H9 (cell line): ENCODE data around the gene MMP25. TPM values are rescaled to one million over a fixed set of nuclear protein-coding genes. Genes with fewer than 3 reads are reported as not detected.

Experiments used
- DNase-seq: peaks from one replicate; pipeline ENCODE4 v3.0.0-alpha.2; 2017
- H2AFZ ChIP-seq: one replicate; pipeline ENCODE4 v1.6.1; 2013; ENCODE audit warnings: mild to moderate bottlenecking, low read length, control low read depth, moderate library complexity
- H2AK5ac ChIP-seq: 2 replicates; pipeline ENCODE4 v1.6.1; 2013; ENCODE audit warnings: low read length, control low read depth, mixed read lengths; ENCODE audit not compliant: insufficient read length
- H2BK120ac ChIP-seq: one replicate; pipeline ENCODE4 v1.6.1; 2013; ENCODE audit warnings: low read depth, mild to moderate bottlenecking, low read length, control low read depth, inconsistent platforms; ENCODE audit not compliant: poor library complexity, severe bottlenecking
- H2BK12ac ChIP-seq: 2 replicates; pipeline ENCODE4 v1.6.1; 2013; ENCODE audit warnings: low read length, control low read depth, mixed read lengths, low read depth; ENCODE audit not compliant: insufficient read length
- H2BK15ac ChIP-seq: 2 replicates; pipeline ENCODE4 v1.6.1; 2013; ENCODE audit warnings: low read depth, low read length, control low read depth
- H2BK20ac ChIP-seq: one replicate; pipeline ENCODE4 v1.6.1; 2013; ENCODE audit warnings: low read depth, mild to moderate bottlenecking, low read length, control low read depth, inconsistent platforms; ENCODE audit not compliant: poor library complexity, severe bottlenecking
- H2BK5ac ChIP-seq: 2 replicates; pipeline ENCODE4 v1.6.1; 2013; ENCODE audit warnings: low read length, control low read depth, mixed read lengths; ENCODE audit not compliant: insufficient read length
- H3K14ac ChIP-seq: 2 replicates; pipeline ENCODE4 v1.6.1; 2013; ENCODE audit warnings: low read length, control low read depth; ENCODE audit not compliant: insufficient read depth
- H3K18ac ChIP-seq: 2 replicates; pipeline ENCODE4 v1.6.1; 2013; ENCODE audit warnings: low read depth, mild to moderate bottlenecking, mixed read lengths, low read length, control low read depth; ENCODE audit not compliant: insufficient read length
- H3K23ac ChIP-seq: 2 replicates; pipeline ENCODE4 v1.6.1; 2013; ENCODE audit warnings: low read length, control low read depth, mixed read lengths, low read depth; ENCODE audit not compliant: insufficient read length
- H3K23me2 ChIP-seq: 2 replicates; pipeline ENCODE4 v1.6.1; 2013; ENCODE audit warnings: low read depth, mild to moderate bottlenecking, mixed read lengths, low read length, control low read depth; ENCODE audit not compliant: insufficient read length, poor library complexity, severe bottlenecking
- H3K27ac ChIP-seq: 2 replicates; pipeline ENCODE4 v1.5.1; 2013; ENCODE audit warnings: low read length, control low read depth, mixed read lengths, low read depth; ENCODE audit not compliant: insufficient read length
- H3K27me3 ChIP-seq: 2 replicates; pipeline ENCODE4 v1.6.1; 2013; ENCODE audit warnings: low read length, control low read depth, inconsistent platforms; ENCODE audit not compliant: insufficient read depth
- H3K4ac ChIP-seq: 2 replicates; pipeline ENCODE4 v1.6.1; 2013; ENCODE audit warnings: low read depth, mild to moderate bottlenecking, control low read depth, inconsistent platforms, low read length, moderate library complexity
- H3K4me1 ChIP-seq: 2 replicates; pipeline ENCODE4 v1.6.1; 2013; ENCODE audit warnings: low read length, control low read depth, inconsistent platforms; ENCODE audit not compliant: insufficient read depth
- H3K4me2 ChIP-seq: 2 replicates; pipeline ENCODE4 v1.6.1; 2013; ENCODE audit warnings: low read length, control low read depth, mixed read lengths; ENCODE audit not compliant: insufficient read length, insufficient read depth
- H3K56ac ChIP-seq: 2 replicates; pipeline ENCODE4 v1.6.1; 2013; ENCODE audit warnings: low read depth, mild to moderate bottlenecking, mixed read lengths, low read length, control low read depth; ENCODE audit not compliant: insufficient read length
- H3K79me1 ChIP-seq: 2 replicates; pipeline ENCODE4 v1.6.1; 2013; ENCODE audit warnings: low read depth, mild to moderate bottlenecking, moderate library complexity, low read length, control low read depth, inconsistent platforms; ENCODE audit not compliant: insufficient read depth, poor library complexity, severe bottlenecking
- H3K79me2 ChIP-seq: 2 replicates; pipeline ENCODE4 v1.6.1; 2013; ENCODE audit warnings: low read length, control low read depth, inconsistent platforms; ENCODE audit not compliant: insufficient read depth
- H3K9ac ChIP-seq: 2 replicates; pipeline ENCODE4 v1.6.1; 2013; ENCODE audit warnings: low read length, control low read depth, mixed read lengths; ENCODE audit not compliant: insufficient read length; ENCODE audit errors: extremely low read depth
- H3K9me3 ChIP-seq: one replicate; pipeline ENCODE4 v1.6.1; 2013; ENCODE audit warnings: low read depth, low read length, inconsistent platforms; ENCODE audit not compliant: control insufficient read depth
- H3T11ph ChIP-seq: one replicate; pipeline ENCODE4 v1.6.1; 2013; ENCODE audit warnings: mild to moderate bottlenecking, low read length, control low read depth, inconsistent platforms
- H4K20me1 ChIP-seq: one replicate; pipeline ENCODE4 v1.6.1; 2013; ENCODE audit not compliant: control insufficient read depth, insufficient read length, insufficient read depth
- H4K5ac ChIP-seq: 2 replicates; pipeline ENCODE4 v1.6.1; 2013; ENCODE audit warnings: low read depth, mild to moderate bottlenecking, mixed read lengths, low read length, control low read depth; ENCODE audit not compliant: insufficient read length
- H4K8ac ChIP-seq: replicated peaks from 2 replicates; pipeline ENCODE4 v1.6.1; 2013; ENCODE audit warnings: low read length, control low read depth, mixed read lengths, low read depth; ENCODE audit not compliant: insufficient read length
- H4K91ac ChIP-seq: 2 replicates; pipeline ENCODE4 v1.6.1; 2013; ENCODE audit warnings: low read depth, mild to moderate bottlenecking, moderate library complexity, mixed read lengths, low read length, control low read depth; ENCODE audit not compliant: insufficient read length
- H3K27ac Mint-ChIP-seq, 3 experiments: 2 replicates in 2 of 3; 3 replicates in 1 of 3; pipeline ENCODE4 v1.8.0; 2020 to 2021; ENCODE audit warnings: mixed read lengths in 3 of 3, mild to moderate bottlenecking in 1 of 3, moderate library complexity in 1 of 3
- H3K27me3 Mint-ChIP-seq: 2 replicates; pipeline ENCODE4 v1.8.0; 2021; ENCODE audit warnings: low read depth, mild to moderate bottlenecking, moderate library complexity, mixed read lengths
- H3K36me3 Mint-ChIP-seq, 3 experiments: 2 replicates in 2 of 3; 3 replicates in 1 of 3; pipeline ENCODE4 v1.8.0; 2020 to 2021; ENCODE audit warnings: low read depth in 3 of 3, mixed read lengths in 3 of 3; ENCODE audit not compliant: insufficient read depth in 1 of 3
- H3K4me1 Mint-ChIP-seq, 2 experiments: 2 replicates each; pipeline ENCODE4 v1.8.0; 2020; ENCODE audit warnings: mixed read lengths in 2 of 2
- H3K4me3 Mint-ChIP-seq, 2 experiments: 2 replicates in 1 of 2; 3 replicates in 1 of 2; pipeline ENCODE4 v1.8.0; 2020 to 2021; ENCODE audit warnings: mild to moderate bottlenecking in 2 of 2, mixed read lengths in 2 of 2, moderate library complexity in 1 of 2
- H3K9me3 Mint-ChIP-seq, 2 experiments: 2 replicates in 1 of 2; 3 replicates in 1 of 2; pipeline ENCODE4 v1.8.0; 2020; ENCODE audit warnings: mild to moderate bottlenecking in 2 of 2, mixed read lengths in 2 of 2, moderate library complexity in 1 of 2
- WGBS: extraction: QIAGEN DNeasy Blood & Tissue Kit; methylation state at CpG from one replicate; pipeline ENCODE4 v1.1.7; 2013; ENCODE audit warnings: missing lambda C conversion rate, low lambda C conversion rate, mixed read lengths; ENCODE audit not compliant: insufficient read length; ENCODE audit errors: extremely low coverage; 5-methylcytosine and 5-hydroxymethylcytosine counted together
- total RNA-seq: library from RNA; stranded (reverse); gene quantifications from 2 replicates; pipeline ENCODE4 v1.2.1, GENCODE V29; 2021
- TF ChIP-seq, protein P1 (sequence below): fragments of 200-600 bp; sonication (generic); conservative IDR thresholded peaks from 3 replicates; pipeline ENCODE4 v1.8.0; 2021; ENCODE audit warnings: antibody characterized with exemption, mild to moderate bottlenecking

Gene MMP25
- total RNA-seq, 1 experiment from 2014 or later: 13.5 TPM

DNA sequence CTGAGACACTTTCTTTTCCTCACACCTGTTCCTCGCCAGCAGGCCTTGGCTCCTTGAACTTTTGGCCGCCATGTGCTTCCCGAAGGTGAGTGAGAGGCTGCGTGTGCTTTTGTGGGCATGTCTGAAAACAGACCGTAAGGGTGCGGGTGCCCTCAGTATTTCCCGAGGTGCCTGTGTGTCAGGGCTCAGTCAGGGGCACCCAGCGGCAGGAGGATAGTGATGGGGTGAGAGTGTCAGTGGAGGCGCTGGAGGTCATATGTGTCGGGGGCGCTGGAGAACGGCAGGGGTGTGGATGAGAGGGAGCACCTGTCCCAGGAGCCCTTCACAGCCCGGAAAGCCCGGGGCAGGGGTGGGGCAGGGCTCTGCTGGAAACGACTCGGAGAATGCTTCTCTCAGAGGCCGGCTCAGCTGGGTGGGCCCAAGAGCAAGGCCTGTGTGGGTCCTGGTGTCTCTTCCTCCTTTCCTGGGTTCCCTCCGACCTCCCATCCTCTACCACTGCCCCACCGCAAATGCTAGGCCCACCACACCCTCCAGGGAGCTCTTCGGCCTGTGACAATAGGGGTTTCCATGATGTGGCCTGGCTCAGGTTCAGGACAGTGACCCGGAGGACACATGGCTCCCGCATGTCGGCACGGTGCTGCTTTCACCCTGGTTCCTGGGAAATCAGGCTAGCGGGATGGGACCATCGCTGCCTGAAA is 19.5 kb downstream of the MMP25 start:
- H2BK12ac ChIP-seq: no peak overlapping the region
- H4K5ac ChIP-seq: no peak overlapping the region
- H2BK15ac ChIP-seq: no peak overlapping the region
- H2AK5ac ChIP-seq: no peak overlapping the region
- H3K9ac ChIP-seq: no peak overlapping the region
- no peaks in the 10 kb centered on the region for H3K79me2 ChIP-seq
- H3T11ph ChIP-seq: no peak overlapping the region
- TF ChIP-seq, protein P1, sequence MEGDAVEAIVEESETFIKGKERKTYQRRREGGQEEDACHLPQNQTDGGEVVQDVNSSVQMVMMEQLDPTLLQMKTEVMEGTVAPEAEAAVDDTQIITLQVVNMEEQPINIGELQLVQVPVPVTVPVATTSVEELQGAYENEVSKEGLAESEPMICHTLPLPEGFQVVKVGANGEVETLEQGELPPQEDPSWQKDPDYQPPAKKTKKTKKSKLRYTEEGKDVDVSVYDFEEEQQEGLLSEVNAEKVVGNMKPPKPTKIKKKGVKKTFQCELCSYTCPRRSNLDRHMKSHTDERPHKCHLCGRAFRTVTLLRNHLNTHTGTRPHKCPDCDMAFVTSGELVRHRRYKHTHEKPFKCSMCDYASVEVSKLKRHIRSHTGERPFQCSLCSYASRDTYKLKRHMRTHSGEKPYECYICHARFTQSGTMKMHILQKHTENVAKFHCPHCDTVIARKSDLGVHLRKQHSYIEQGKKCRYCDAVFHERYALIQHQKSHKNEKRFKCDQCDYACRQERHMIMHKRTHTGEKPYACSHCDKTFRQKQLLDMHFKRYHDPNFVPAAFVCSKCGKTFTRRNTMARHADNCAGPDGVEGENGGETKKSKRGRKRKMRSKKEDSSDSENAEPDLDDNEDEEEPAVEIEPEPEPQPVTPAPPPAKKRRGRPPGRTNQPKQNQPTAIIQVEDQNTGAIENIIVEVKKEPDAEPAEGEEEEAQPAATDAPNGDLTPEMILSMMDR: no peak
- no peak overlapping the region for H3K14ac ChIP-seq
- no peaks in the 10 kb centered on the region for H3K27me3 ChIP-seq
- no peaks in the 10 kb centered on the region; the same call in 1 of the 2 replicates for H3K4me1 ChIP-seq
- H2BK120ac ChIP-seq: no peak overlapping the region
- H3K79me1 ChIP-seq: no peaks in the 10 kb centered on the region
- H3K18ac ChIP-seq: no peak overlapping the region
- H3K4me2 ChIP-seq: no peak overlapping the region
- H4K91ac ChIP-seq: no peak overlapping the region
- H4K20me1 ChIP-seq: no peaks in the 10 kb centered on the region
- no peak overlapping the region for H2BK20ac ChIP-seq
- no peaks in the 10 kb centered on the region for H3K23me2 ChIP-seq
- H4K8ac ChIP-seq: no peak overlapping the region
- H3K4ac ChIP-seq: no peak overlapping the region
- no peak overlapping the region for H2BK5ac ChIP-seq
- Mint-ChIP-seq H3K4me3 (peak overlapping the region; percentile 20 to 24; a peak in 1 of 5 replicates), H3K27me3 (peaks cover 11% of the 10 kb centered on the region), H3K36me3 (no peaks in the 10 kb centered on the region), H3K27ac (peak overlapping the region in 1 of 3 experiments; percentile 90; a peak in 1 of 7 replicates), H3K9me3 (no peaks in the 10 kb centered on the region; a peak in 1 of 5 replicates), H3K4me1 (peaks cover 21 to 23% of the 10 kb centered on the region in 2 experiments)
- no peak overlapping the region for H3K56ac ChIP-seq
- H3K9me3 ChIP-seq: no peaks in the 10 kb centered on the region
- no peak overlapping the region for H3K27ac ChIP-seq
- WGBS: no CpG with 5 or more reads among the region's 26 CpGs
- H3K23ac ChIP-seq: no peak overlapping the region
- no peak overlapping the region for H2AFZ ChIP-seq
- no peak for DNase-seq
